ENCODE results near the gene SORCS2.

DNA sequence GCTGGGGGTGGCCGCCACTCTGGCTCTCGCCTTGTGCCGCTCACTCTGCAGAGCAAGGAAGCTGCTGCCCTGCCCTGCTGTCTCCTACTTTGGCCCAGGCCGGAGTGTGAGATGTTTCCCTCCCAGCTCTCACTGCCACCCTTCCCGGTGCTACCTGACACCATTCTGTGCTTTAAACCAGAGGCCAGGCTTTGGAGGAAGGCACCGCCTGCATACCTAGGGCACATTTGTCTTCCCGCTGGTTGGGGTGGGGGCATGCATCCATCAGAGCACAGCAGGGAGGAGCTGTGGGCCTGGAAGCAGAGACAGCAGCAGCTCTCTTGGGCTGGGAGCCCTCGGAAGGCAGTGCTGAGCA is 339.3 kb downstream of the SORCS2 start:
- TF ChIP-seq, protein P1, sequence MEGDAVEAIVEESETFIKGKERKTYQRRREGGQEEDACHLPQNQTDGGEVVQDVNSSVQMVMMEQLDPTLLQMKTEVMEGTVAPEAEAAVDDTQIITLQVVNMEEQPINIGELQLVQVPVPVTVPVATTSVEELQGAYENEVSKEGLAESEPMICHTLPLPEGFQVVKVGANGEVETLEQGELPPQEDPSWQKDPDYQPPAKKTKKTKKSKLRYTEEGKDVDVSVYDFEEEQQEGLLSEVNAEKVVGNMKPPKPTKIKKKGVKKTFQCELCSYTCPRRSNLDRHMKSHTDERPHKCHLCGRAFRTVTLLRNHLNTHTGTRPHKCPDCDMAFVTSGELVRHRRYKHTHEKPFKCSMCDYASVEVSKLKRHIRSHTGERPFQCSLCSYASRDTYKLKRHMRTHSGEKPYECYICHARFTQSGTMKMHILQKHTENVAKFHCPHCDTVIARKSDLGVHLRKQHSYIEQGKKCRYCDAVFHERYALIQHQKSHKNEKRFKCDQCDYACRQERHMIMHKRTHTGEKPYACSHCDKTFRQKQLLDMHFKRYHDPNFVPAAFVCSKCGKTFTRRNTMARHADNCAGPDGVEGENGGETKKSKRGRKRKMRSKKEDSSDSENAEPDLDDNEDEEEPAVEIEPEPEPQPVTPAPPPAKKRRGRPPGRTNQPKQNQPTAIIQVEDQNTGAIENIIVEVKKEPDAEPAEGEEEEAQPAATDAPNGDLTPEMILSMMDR (conservative IDR thresholded peaks at IDR 0.05; ENCODE audit: low read depth, low read length) = no peak
- TF ChIP-seq SMC3 (IDR thresholded peaks at IDR 0.05; ENCODE audit: low read depth, low read length) (no peak), POLR2A (IDR thresholded peaks at IDR 0.05; ENCODE audit: low read depth, low read length) (no peak)
